GM12878 (cell line): ENCODE measurements around the gene HK1. TPM values are rescaled to one million over a fixed set of nuclear protein-coding genes. Genes with fewer than 3 reads are reported as not detected.

Experiments used
- ASH2L ChIP-seq: fragments of 300-600, 200-600 bp; sonication (generic); IDR thresholded peaks from 2 replicates; pipeline ENCODE4 v1.6.1; 2017; ENCODE audit warnings: low read depth, mild to moderate bottlenecking, borderline replicate concordance
- CREB1 ChIP-seq: IDR thresholded peaks from 2 replicates; pipeline ENCODE4 v1.6.1; 2012; ENCODE audit warnings: low read depth, mild to moderate bottlenecking, inconsistent platforms
- FOS ChIP-seq: IDR thresholded peaks from 3 replicates; pipeline ENCODE4 v1.6.1; 2011; ENCODE audit warnings: borderline replicate concordance; ENCODE audit not compliant: insufficient read length; ENCODE audit errors: extremely low read depth
- KAT2A ChIP-seq: conservative IDR thresholded peaks from 2 replicates; pipeline ENCODE4 v1.6.1; 2011; ENCODE audit warnings: low read depth, low read length; ENCODE audit not compliant: control insufficient read depth
- KLF5 ChIP-seq: fragments of 450-650 bp; IDR thresholded peaks from 2 replicates; pipeline ENCODE4 v1.6.1; 2014; ENCODE audit warnings: mild to moderate bottlenecking; ENCODE audit not compliant: partially characterized antibody
- MEF2A ChIP-seq: IDR thresholded peaks from 2 replicates; pipeline ENCODE4 v1.6.1; 2011; ENCODE audit warnings: low read depth, mild to moderate bottlenecking, low read length, moderate library complexity; ENCODE audit not compliant: insufficient read depth
- NFXL1 ChIP-seq: fragments of 450-650 bp; IDR thresholded peaks from 2 replicates; pipeline ENCODE4 v1.6.1; 2017; ENCODE audit warnings: antibody characterized with exemption, mild to moderate bottlenecking, borderline replicate concordance
- PAX5 ChIP-seq: IDR thresholded peaks from 2 replicates; pipeline ENCODE4 v1.6.1; 2011; ENCODE audit warnings: low read depth, low read length, borderline replicate concordance
- PAX8 ChIP-seq: fragments of 450-650 bp; IDR thresholded peaks from 2 replicates; pipeline ENCODE4 v1.6.1; 2017; ENCODE audit warnings: mild to moderate bottlenecking, moderate library complexity
- POLR2AphosphoS2 ChIP-seq: IDR thresholded peaks from 2 replicates; pipeline ENCODE4 v1.6.1; 2011; ENCODE audit warnings: low read depth, mild to moderate bottlenecking, low read length, improper control_type of control experiment, moderate library complexity
- RUNX3 ChIP-seq: IDR thresholded peaks from 2 replicates; pipeline ENCODE4 v1.6.1; 2012; ENCODE audit warnings: low read length, inconsistent platforms
- SP1 ChIP-seq: IDR thresholded peaks from one replicate; pipeline ENCODE4 v1.6.1; 2011; ENCODE audit warnings: low read depth, low read length
- WRNIP1 ChIP-seq: IDR thresholded peaks from 2 replicates; pipeline ENCODE4 v1.6.1; 2011; ENCODE audit warnings: low read depth, low read length, improper control_type of control experiment, borderline replicate concordance
- polyA plus RNA-seq, 11 experiments: library from polyadenylated mRNA; depleted of rRNA in 4 of 11; unstranded in 6 of 11; stranded (reverse) in 5 of 11; fragments of >200 nt; fragmentation: Nextera tagmentation in 4 of 11; fragmentation: Illumina TruSeq in 1 of 11; extraction: Ambion mirVana in 4 of 11; extraction: Trizol in 1 of 11; gene quantifications; 1 replicate in 1 of 11; 2 replicates in 10 of 11; pipeline versions ENCODE4 v1.2.1 to v1.2.3, GENCODE V29; 2011 to 2016; ENCODE audit warnings: inconsistent platforms in 2 of 11, missing spikeins in 2 of 11, low read depth in 1 of 11
- total RNA-seq, 4 experiments: library from RNA; depleted of rRNA in 3 of 4; stranded (reverse); fragments of >200 nt in 3 of 4; fragmentation: Illumina TruSeq in 1 of 4; extraction: Trizol in 1 of 4; gene quantifications; 2 replicates each; pipeline versions ENCODE4 v1.2.1 to v1.2.3, GENCODE V29; 2013 to 2021
- TF ChIP-seq, protein P1 (sequence below): fragments of 450-650 bp; IDR thresholded peaks from 2 replicates; pipeline ENCODE4 v1.6.1; 2017; ENCODE audit warnings: mild to moderate bottlenecking, low read depth, inconsistent platforms; ENCODE audit not compliant: poor library complexity, severe bottlenecking
- TF ChIP-seq, protein P2 (sequence below): IDR thresholded peaks from 2 replicates; pipeline ENCODE4 v1.6.1; 2011; ENCODE audit warnings: borderline replicate concordance, low read depth, mild to moderate bottlenecking, moderate library complexity, mixed read lengths, low read length; ENCODE audit not compliant: insufficient read depth; ENCODE audit errors: extremely low read length
- TF ChIP-seq, protein P3 (sequence below): IDR thresholded peaks from 2 replicates; pipeline ENCODE4 v1.6.1; 2012; ENCODE audit warnings: improper control_type of control experiment, low read depth, low read length; ENCODE audit not compliant: insufficient replicate concordance
- TF ChIP-seq, protein P4 (sequence below): fragments of 450-650 bp; formaldehyde crosslinking; IDR thresholded peaks from 2 replicates; pipeline ENCODE4 v1.4.0; 2020; ENCODE audit warnings: mild to moderate bottlenecking, moderate library complexity

HK1 gene
- total and polyA plus RNA-seq, 10 of the 15 experiments (the other 5 are each of a cell fraction or from before 2014, with no cell fraction given), result 3.4 to 77.3 (median 46.6) TPM

DNA sequence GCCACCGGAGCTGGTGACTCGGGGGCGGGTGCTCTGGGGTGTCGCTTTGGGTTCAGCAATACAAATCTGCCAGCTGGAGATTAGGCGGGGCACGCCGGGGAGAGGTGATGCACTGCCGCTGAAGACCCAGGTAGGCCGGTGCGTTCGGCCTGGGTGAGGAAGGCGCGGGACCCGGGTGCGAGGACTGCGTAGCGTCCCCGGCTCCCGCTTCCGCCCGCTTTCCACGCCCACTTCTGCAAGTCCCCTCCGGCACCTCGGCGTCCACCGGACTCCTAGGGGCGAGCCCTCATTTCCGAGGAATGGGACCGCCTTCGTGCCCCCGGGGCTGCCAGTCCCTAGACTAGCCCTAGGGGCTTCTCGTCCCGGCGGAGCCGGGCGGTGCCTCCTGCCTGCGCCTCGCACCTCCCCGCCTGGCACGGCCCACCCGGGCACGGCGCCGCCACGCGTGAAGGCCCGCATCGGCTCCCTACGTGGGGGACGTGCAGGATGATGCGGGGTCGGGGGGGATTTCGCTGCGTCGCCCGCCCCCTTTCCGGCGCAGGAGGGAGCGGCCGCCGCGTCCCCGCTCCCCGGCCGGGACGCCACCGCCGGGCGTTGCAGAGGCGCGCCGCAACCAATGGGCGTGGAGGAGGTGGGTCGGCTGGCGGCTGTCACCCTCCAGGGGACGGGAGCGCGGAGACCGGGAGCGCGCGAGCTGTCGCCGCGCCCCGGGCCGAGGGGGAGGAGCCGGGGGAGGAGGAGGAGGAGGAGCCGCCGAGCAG is 40.0 kb downstream of the HK1 start (continued):
- TF ChIP-seq, protein P1, sequence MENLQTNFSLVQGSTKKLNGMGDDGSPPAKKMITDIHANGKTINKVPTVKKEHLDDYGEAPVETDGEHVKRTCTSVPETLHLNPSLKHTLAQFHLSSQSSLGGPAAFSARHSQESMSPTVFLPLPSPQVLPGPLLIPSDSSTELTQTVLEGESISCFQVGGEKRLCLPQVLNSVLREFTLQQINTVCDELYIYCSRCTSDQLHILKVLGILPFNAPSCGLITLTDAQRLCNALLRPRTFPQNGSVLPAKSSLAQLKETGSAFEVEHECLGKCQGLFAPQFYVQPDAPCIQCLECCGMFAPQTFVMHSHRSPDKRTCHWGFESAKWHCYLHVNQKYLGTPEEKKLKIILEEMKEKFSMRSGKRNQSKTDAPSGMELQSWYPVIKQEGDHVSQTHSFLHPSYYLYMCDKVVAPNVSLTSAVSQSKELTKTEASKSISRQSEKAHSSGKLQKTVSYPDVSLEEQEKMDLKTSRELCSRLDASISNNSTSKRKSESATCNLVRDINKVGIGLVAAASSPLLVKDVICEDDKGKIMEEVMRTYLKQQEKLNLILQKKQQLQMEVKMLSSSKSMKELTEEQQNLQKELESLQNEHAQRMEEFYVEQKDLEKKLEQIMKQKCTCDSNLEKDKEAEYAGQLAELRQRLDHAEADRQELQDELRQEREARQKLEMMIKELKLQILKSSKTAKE, result no peak
- no peak for TF ChIP-seq KAT2A
- no peak for TF ChIP-seq PAX8
- no peak for TF ChIP-seq PAX5
- TF ChIP-seq FOS, result no peak
- no peak; the same call in 1 of the 2 replicates for TF ChIP-seq POLR2AphosphoS2
- TF ChIP-seq RUNX3, result no peak
- TF ChIP-seq, protein P2, sequence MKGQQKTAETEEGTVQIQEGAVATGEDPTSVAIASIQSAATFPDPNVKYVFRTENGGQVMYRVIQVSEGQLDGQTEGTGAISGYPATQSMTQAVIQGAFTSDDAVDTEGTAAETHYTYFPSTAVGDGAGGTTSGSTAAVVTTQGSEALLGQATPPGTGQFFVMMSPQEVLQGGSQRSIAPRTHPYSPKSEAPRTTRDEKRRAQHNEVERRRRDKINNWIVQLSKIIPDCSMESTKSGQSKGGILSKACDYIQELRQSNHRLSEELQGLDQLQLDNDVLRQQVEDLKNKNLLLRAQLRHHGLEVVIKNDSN, result no peak
- TF ChIP-seq ASH2L, result no peak
- TF ChIP-seq KLF5, result no peak
- TF ChIP-seq CREB1, result 0 out of 2 replicates have a peak, but pooled peaks have one; percentile 27
- TF ChIP-seq, protein P3, sequence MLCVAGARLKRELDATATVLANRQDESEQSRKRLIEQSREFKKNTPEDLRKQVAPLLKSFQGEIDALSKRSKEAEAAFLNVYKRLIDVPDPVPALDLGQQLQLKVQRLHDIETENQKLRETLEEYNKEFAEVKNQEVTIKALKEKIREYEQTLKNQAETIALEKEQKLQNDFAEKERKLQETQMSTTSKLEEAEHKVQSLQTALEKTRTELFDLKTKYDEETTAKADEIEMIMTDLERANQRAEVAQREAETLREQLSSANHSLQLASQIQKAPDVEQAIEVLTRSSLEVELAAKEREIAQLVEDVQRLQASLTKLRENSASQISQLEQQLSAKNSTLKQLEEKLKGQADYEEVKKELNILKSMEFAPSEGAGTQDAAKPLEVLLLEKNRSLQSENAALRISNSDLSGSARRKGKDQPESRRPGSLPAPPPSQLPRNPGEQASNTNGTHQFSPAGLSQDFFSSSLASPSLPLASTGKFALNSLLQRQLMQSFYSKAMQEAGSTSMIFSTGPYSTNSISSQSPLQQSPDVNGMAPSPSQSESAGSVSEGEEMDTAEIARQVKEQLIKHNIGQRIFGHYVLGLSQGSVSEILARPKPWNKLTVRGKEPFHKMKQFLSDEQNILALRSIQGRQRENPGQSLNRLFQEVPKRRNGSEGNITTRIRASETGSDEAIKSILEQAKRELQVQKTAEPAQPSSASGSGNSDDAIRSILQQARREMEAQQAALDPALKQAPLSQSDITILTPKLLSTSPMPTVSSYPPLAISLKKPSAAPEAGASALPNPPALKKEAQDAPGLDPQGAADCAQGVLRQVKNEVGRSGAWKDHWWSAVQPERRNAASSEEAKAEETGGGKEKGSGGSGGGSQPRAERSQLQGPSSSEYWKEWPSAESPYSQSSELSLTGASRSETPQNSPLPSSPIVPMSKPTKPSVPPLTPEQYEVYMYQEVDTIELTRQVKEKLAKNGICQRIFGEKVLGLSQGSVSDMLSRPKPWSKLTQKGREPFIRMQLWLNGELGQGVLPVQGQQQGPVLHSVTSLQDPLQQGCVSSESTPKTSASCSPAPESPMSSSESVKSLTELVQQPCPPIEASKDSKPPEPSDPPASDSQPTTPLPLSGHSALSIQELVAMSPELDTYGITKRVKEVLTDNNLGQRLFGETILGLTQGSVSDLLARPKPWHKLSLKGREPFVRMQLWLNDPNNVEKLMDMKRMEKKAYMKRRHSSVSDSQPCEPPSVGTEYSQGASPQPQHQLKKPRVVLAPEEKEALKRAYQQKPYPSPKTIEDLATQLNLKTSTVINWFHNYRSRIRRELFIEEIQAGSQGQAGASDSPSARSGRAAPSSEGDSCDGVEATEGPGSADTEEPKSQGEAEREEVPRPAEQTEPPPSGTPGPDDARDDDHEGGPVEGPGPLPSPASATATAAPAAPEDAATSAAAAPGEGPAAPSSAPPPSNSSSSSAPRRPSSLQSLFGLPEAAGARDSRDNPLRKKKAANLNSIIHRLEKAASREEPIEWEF, result no peak
- TF ChIP-seq NFXL1, result 0 out of 2 replicates have a peak, but pooled peaks have one; percentile 98
- TF ChIP-seq MEF2A, result no peak
- TF ChIP-seq, protein P4, sequence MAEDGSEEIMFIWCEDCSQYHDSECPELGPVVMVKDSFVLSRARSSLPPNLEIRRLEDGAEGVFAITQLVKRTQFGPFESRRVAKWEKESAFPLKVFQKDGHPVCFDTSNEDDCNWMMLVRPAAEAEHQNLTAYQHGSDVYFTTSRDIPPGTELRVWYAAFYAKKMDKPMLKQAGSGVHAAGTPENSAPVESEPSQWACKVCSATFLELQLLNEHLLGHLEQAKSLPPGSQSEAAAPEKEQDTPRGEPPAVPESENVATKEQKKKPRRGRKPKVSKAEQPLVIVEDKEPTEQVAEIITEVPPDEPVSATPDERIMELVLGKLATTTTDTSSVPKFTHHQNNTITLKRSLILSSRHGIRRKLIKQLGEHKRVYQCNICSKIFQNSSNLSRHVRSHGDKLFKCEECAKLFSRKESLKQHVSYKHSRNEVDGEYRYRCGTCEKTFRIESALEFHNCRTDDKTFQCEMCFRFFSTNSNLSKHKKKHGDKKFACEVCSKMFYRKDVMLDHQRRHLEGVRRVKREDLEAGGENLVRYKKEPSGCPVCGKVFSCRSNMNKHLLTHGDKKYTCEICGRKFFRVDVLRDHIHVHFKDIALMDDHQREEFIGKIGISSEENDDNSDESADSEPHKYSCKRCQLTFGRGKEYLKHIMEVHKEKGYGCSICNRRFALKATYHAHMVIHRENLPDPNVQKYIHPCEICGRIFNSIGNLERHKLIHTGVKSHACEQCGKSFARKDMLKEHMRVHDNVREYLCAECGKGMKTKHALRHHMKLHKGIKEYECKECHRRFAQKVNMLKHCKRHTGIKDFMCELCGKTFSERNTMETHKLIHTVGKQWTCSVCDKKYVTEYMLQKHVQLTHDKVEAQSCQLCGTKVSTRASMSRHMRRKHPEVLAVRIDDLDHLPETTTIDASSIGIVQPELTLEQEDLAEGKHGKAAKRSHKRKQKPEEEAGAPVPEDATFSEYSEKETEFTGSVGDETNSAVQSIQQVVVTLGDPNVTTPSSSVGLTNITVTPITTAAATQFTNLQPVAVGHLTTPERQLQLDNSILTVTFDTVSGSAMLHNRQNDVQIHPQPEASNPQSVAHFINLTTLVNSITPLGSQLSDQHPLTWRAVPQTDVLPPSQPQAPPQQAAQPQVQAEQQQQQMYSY, result no peak
- TF ChIP-seq SP1, result peak; percentile 7
- TF ChIP-seq WRNIP1, result no peak
